Non-pigmented ciliary epithelial cell (primary cell): ENCODE data around the gene VARS2.
"Not testable (repeated sequence)": the region's sequence is repeated elsewhere in the genome, so short reads cannot be mapped to it uniquely, and the experiment has no call there.

ENCODE experiments used
- DNase-seq: peaks from one replicate; pipeline ENCODE4 v3.0.0-alpha.2; 2010; ENCODE audit warnings: low read depth

VARS2 gene

GRCh38 chr6:30914076-30914853 is at the start of gene VARS2:
TSS of gene VARS2 (plus strand) at chr6:30914238. CDS start at chr6:30914837, 599 bp downstream.
- DNase-seq, result no peak

- no peak for DNase-seq
Measured at GRCh38 chr6:30864325-30864724, 49.7 kb upstream of the VARS2 start.

DNA sequence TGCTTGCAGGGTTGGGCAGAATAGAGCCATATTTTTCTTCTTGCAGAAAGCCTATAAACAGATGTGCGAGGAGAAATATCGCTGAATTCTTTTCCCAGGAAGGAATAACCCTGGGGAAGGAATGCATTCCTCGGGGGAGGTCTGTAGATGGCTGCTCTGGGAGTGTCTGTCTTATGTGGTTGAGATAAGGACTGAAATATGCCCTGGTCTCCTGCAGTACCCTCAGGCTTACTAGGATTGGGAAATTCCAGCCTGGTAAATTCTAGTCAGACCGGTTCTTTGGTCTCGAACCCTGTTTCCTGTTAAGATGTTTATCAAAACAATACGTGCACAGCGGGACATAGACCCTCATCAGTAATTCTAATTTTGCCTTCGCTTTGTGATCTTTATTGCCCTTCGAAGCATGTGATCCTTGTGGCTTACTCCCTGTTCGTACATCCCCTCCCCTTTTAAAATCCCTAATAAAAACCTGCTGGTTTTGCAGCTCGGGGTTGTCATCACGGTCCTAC is 44.7 kb upstream of the VARS2 start:
- DNase-seq, result not testable (repeated sequence)

GRCh38 chr6:30870546-30870945 is 43.5 kb upstream of the VARS2 start:
- no peak for DNase-seq

DNA sequence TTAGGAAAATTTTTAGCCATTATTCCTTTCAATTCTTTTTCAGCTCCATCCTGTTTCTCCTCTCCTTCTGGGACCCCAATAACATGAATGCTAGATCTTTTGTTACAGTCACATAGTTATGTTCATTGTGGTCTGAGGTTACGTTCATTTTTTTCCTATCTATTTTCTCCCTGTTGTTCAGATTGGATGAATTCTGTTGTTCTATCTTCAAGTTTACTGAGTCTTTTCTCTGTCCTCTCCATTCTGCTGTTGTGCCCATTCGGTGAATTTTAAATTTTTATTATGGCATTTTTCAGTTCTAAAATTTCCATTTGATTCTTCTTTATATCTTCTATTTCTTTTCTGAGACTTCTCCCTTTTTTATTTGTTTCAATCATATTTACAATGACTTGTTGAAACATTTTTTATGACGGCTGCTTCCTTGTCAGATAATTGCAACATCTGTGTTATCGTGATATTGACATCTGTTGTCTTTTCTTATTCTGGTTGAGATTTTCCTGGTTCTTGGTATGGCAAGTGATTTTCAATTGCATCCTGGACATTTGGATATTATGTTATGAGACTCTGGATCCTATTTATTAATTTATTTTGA is 42.4 kb upstream of the VARS2 start:
- no peak for DNase-seq

GRCh38 chr6:30873137-30873640 is 40.8 kb upstream of the VARS2 start:
- DNase-seq, result no peak

- not testable (repeated sequence) for DNase-seq
Measured at GRCh38 chr6:30873795-30874194, 40.2 kb upstream of the VARS2 start.

DNA sequence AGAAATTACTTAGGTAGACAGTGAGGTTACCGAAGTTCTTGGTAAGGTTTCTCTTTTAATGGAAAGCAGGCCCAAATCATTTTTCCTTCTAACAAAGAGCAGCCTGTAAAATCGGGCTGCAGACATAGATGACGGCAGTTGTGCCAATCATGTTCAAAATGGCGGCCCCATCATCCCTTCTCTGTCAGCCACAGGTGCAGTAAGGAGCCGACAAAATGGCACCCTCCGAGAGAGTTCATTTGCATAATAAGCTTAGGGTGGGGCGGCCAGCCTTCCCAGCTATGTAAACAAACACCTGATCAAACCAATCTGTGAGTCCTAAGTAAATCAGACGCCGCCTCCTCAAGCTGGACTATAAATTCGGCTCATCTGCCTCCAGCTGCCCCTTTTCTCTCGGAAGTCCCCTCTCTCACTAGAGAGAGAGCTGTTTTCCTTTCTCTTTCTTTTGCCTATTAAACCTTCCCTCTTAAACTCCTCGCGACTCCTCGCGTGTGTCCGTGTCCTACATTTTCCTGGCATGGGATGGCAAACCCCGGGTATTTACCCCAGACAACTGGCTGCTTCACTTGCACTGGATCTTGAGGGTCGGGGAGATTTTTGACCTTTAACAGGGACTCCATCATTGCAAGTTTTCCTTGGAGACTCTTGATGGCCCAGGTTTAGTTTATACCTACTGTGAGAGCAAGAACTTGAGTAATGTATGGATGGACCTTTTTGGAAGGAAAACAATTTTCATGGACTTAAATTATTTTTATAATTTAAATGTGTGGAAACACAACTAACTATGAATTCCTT is 38.6 kb upstream of the VARS2 start:
- DNase-seq, result no peak

DNA sequence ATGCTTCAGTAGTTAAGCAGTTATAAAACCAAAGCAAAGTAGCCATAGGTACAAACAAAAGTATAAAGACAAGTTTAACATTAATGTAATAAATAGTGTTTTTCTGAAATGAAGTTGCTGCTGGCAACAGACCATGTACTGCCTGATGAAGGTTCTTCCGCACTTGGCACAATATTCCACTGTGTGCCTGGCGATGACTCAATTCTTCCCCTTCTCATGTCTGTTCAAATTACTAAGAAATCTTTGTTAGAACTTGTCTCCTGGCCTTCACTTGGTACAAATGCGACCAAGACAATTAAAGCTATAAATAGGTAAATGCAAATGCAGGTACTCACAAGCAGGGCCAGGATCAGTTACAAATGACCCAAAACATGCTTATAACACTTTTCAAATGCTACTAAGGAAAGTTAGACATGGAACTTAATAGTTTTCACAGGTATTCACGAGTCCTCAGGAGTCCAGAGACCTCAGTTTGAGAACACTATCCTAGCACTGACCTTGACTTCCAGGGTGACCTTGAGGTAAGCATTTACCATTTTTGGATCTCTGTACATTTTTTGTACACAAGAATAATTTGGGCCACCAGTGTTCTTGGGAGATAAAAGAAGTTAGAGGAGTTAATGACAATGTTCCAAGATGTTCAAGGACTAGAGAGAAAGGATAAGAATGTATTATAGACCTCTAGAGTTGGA is 37.9 kb upstream of the VARS2 start:
- peak; percentile 56 for DNase-seq

GRCh38 chr6:30877419-30878262 is 36.4 kb upstream of the VARS2 start:
- DNase-seq, result peak; percentile 59

- DNase-seq, result no peak
Measured at GRCh38 chr6:30879684-30880427, 34.2 kb upstream of the VARS2 start.

DNA sequence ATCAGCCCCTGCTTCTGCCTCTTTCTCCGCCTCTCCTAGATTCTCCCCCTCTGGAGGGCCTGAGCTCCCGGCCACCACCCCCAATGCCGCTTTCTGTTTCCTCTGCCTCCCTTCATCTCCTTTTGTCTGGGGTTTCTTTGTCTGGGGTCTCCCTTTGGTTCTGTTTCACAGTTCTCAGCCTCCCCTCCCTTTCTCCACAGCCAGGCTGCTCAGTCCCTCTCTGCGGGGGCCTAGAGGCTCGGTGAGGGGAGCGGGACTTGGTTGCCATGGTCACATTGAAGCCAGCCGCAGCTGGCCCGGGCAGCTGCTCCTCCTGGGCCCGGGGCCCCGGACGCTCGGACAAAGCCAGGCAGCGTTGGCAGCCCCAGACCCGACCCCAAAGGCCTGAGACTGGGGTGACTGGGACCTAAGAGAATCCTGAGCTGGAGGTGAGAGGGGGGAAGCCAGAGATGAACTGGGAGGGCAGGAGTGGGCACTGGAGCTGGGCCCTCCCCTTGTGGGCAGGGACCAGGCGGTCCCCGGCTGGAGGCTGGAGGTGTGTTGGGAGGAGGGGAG is 33.3 kb upstream of the VARS2 start:
- DNase-seq, result no peak

- peak; percentile 40 for DNase-seq
Measured at GRCh38 chr6:30881392-30882203, 32.4 kb upstream of the VARS2 start.

- DNase-seq, result no peak
Measured at GRCh38 chr6:30882204-30882758, 31.8 kb upstream of the VARS2 start.

- no peak for DNase-seq
Measured at GRCh38 chr6:30882759-30883684, 31.0 kb upstream of the VARS2 start.

- DNase-seq, result no peak
Measured at GRCh38 chr6:30883685-30884520, 30.1 kb upstream of the VARS2 start, which contains the start of gene DDR1. TSS of gene DDR1 (plus strand) at chr6:30884519. CDS start at chr6:30888730, 4,211 bp downstream.
